GM21367 (cell line): Measurements from ENCODE around the gene CMIP.

Experiments
- ATAC-seq: cut with Tn5 transposase; IDR thresholded peaks from one replicate; pipeline ENCODE4 v1.9.1; 2021; ENCODE audit not compliant: unreplicated experiment

CMIP gene

GRCh38 chr16:81708266-81709015, 263.8 kb downstream of the CMIP start:
- ATAC-seq, result no peak

GRCh38 chr16:81709016-81709900, 264.6 kb downstream of the CMIP start:
- no peak for ATAC-seq

- ATAC-seq, result no peak
Measured at GRCh38 chr16:81710044-81710443, 265.4 kb downstream of the CMIP start.

DNA sequence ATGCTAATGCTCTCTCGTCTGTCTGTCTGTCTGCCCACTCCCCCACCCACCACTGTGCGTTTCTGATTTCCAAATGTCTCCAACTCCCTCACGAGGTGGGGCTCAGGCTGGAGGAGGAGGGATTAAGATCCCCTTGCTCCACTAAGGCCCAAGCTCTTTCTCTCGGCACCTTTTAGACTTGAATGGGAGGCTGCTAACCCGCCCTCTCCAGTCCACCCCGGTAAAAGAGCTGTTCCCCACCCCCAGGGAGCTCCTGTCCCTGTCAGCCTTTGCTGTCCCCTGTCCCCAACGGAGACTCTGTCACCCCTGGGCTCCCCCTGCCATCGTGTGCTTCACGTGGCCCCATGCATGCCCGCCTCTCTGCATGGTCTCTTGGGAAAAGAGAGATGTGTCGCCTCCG, 266.0 kb downstream of the CMIP start:
- ATAC-seq, result no peak

GRCh38 chr16:81711657-81712319, 267.2 kb downstream of the CMIP start:
- no peak for ATAC-seq

GRCh38 chr16:81712681-81713080, 268.1 kb downstream of the CMIP start:
- no peak for ATAC-seq

GRCh38 chr16:81713295-81713772, 268.7 kb downstream of the CMIP start:
- no peak for ATAC-seq

DNA sequence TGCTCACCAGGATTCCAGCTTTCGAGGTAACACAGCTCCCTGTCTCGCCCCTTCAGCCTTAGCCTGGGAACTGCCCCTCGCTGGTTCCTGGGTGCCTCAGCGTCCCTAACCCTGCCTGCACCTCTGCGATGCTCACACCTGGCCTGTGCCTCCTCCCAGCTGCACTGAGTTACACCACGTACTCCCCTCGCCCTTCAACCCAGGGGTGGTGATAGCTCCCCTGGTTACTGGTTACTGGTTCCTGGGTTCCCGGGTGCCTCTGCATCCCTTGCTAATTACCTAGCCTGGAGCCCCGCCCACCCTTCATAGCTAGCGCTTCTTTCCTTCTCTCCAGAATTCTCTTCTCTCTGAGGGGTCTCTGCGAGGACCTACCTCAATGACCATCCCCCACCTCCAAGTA, 269.2 kb downstream of the CMIP start:
- no peak for ATAC-seq

GRCh38 chr16:81714583-81714982, 270.0 kb downstream of the CMIP start:
- no peak for ATAC-seq

- peak; percentile 40 for ATAC-seq
Measured at GRCh38 chr16:81715358-81716196, 271.0 kb downstream of the CMIP start.

DNA sequence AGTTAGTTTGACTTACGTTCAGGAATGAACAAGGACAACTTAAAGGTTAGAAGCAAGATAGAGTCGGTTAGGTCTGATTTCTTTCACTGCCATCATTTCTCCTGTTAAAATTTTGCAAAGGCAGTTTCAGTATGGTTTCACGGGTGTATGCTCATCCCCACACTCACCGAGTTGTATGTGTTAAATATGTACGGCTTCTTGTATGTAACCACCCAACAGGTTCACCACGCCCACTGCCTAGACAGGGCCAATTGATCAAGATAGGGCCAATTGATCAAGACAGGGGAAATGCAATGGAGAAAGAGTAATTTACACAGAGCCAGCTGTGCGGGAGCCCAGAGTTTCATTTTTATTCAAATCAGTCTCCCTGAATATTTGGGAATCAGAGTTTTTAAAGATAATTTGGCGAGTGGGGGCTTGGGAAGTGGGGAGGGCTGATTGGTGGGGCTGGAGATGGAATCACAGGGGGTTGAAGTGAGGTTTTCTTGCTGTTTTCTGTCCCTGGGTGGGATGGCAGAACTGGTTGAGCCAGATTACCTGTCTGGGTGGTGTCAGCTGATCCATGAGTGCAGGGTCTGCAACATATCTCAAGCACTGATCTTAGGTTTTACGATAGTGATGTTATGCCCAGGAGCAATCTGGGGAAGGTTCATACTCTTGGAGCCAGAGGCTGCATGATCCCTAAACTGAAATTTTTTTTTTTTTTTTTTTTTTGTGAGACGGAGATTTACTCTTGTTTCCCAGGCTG, 272.0 kb downstream of the CMIP start:
- peak; percentile 43 for ATAC-seq

- no peak for ATAC-seq
Measured at GRCh38 chr16:81717662-81718189, 273.1 kb downstream of the CMIP start.

GRCh38 chr16:81718637-81719036, 274.0 kb downstream of the CMIP start:
- no peak for ATAC-seq

- no peak for ATAC-seq
Measured at GRCh38 chr16:81719993-81720392, 275.4 kb downstream of the CMIP start.

DNA sequence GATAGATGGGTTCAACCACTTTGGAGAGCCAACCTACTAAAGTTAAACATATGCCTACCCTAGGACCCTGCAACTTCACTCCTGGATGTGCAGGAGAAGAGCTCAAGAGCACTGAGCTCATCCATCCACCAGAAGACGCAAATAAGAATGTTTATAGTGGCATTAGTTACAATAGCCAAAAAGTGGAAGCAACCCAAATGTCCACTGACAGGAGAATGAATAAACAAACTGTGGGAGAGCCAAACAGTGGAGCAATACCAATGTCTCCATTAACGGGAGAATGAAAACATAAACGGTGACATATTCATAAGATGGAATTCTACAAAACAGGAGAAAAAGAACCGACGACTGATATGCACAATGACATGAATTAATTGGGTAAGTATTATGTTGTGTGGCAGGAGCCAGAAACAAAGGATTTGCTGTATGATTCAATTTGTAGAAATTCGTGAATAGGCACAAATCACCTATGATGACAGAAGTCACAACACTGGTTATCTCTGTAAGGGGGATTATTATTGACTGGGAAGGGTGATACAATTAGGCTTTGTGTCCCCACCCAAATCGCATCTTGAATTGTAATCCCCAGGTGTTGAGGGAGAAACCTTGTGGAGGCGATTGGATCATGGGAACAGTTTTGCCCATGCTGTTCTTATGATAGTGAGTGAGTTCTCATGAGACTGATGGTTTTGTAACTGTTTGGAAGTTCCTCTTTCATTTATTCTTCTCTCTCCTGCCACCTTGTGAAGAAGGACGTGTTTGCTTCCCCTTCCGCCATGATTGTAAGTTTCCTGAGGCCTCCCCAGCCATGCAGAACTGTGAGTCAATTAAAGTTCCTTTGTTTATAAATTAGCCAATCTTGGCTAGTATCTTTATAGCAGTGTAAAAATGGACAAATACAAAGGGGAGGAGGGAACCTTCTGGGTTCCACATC, 276.6 kb downstream of the CMIP start:
- no peak for ATAC-seq

- peak; percentile 89 for ATAC-seq
Measured at GRCh38 chr16:81723098-81723723, 278.6 kb downstream of the CMIP start.

DNA sequence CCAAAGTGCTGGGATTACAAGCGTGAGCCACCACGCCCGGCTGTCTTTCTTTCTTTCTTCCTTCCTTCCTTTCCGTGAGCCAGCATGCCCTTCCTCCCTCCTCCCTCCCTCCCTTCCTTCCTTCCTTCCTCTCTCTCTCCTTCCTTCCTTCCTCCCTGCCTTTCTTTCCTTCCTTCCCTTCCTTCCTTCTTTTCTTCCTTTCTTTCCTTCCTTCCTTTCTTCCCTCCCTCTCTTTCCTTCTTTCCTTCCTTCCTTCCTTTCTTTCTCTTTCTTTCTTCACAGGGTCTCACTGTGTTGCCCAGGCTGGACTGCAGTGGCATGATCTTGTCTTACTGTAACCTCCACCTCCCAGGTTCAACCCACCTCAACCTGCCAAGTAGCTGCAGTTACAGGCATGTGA, 283.8 kb downstream of the CMIP start:
- no peak for ATAC-seq

- ATAC-seq, result no peak
Measured at GRCh38 chr16:81729451-81729850, 284.8 kb downstream of the CMIP start.
